KOPT-K1 (cell line): Measurements from ENCODE around the gene EEPD1.
"Not testable (repeated sequence)": the region's sequence is repeated elsewhere in the genome, so short reads cannot be mapped to it uniquely, and the experiment has no call there.

Source experiments
- H3K27ac ChIP-seq: fragments of 200-600 bp; sonication (generic); 2 replicates; pipeline ENCODE4 v1.5.1; 2016; ENCODE audit warnings: antibody characterized with exemption, mild to moderate bottlenecking, low read depth, low read length; ENCODE audit not compliant: poor library complexity, severe bottlenecking
- H3K36me3 ChIP-seq: fragments of 200-600 bp; sonication (generic); 2 replicates; pipeline ENCODE4 v1.5.1; 2017; ENCODE audit warnings: antibody characterized with exemption, mild to moderate bottlenecking, low read length, moderate library complexity; ENCODE audit not compliant: insufficient read depth
- H3K9me3 ChIP-seq: fragments of 200-600 bp; sonication (generic); 2 replicates; pipeline ENCODE4 v1.5.1; 2017; ENCODE audit warnings: antibody characterized with exemption, low read length, mild to moderate bottlenecking; ENCODE audit not compliant: insufficient read depth, poor library complexity, severe bottlenecking

EEPD1 gene

DNA sequence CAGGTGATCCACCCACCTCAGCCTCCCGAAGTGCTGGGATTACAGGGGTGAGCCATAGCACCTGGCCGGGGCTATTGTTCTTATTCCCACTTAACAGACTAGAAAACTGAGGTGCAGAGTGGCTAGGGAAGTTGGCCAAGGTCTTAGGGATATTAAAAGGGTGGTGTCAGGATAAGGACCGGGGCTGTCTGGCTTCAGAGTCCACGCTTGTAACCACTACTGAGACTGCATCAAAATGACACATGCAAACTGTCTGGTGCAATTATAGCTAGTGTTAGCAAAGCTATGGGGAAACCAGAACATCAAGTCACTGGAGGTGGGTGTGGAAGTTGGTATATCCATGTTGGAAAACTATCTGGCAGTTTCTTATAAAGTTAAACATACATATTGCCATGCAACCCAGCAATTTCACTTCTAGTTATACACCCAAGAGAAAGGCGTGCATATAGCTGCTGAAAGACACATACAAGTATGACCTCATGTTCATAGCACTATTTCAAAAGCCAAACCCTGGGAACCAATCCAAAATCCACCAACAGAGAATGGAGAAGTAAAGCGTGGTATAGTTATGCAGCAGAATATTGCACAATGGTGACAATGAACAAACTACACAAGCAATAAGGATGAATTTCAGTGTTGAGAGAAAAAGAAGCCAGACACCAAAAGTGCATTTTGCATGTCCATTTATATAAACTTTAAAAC lies 33.9 kb upstream of the EEPD1 start:
- no peaks in the 10 kb centered on the region for H3K36me3 ChIP-seq
- H3K9me3 ChIP-seq = peaks cover 13% of the 10 kb centered on the region
- no peak overlapping the region for H3K27ac ChIP-seq

DNA sequence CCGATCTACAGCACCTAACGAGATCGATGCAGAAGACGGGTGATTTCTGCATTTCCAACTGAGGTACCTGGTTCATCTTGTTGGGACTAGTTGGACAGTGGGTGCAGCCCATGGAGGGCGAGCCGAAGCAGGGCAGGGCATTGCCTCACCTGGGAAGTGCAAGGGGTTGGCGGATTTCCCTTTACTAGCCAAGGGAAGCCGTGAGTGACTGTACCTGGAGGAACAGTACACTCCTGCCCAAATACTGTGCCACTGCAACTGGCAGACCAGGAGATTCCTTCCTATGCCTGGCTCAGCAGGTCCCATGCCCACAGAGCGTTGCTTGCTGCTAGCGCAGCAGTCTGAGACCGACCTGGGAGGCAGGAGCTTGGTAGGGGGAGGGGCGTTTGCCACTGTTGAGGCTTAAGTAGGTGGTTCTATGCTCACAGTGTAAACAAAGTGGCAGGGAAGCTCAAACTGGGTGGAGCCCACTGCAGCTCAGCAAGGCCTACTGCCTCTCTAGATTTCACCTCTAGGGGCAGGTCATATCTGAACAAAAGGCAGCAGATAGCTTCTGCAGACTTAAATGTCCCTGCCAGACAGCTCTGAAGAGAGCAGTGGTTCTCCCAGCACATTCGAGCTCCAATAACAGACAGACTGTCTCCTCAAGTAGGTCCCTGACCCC lies 32.9 kb upstream of the EEPD1 start:
- H3K9me3 ChIP-seq = peaks cover 13% of the 10 kb centered on the region
- H3K36me3 ChIP-seq, H3K27ac ChIP-seq: not testable (repeated sequence)

DNA sequence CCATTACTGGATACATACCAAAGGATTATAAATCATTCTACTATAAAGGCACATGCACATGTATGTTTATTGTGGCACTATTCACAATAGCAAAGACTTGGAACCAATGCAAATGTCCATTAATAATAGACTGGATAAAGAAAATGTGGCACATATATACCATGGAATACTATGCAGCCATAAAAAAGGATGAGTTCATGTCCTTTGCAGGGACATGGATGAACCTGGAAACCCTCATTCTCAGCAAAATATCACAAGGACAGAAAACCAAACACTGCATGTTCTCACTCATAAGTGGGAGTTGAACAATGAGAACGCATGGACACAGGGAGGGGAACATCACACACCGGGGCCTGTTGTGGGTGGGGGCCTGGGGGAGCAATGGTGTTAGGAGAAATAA lies 27.4 kb upstream of the EEPD1 start:
- H3K27ac ChIP-seq, H3K36me3 ChIP-seq: not testable (repeated sequence)
- peaks cover 13% of the 10 kb centered on the region for H3K9me3 ChIP-seq

DNA sequence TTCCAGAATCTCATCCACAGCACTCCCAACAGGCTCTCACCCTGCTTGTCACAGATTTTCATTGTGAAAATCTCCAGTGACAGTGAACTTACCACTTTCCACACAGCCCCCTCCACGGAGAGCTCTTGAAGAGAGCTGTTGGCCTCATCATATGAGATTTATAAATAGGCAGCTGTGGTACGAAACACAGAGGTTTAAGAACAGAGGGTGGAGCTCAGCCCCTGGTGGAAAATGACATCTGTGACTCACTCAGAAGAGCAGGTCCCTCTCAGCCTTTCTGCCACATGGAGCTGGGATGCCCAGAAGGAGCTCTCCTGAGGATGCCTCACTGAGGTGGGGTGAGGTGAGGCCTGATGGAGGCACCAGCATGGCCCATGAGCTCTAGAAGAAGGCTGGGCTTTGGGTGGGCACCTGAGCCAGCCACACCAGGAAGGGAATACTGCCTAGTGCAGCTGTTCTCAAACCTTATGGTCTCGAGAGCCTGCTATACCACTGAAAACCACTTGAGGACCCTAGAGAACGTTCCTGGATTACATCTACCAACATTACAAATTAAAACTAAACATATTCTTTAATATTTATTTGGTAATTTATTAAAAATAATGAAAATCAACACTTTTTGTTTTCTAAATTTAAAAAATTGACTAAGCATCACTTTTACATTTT lies 25.8 kb upstream of the EEPD1 start:
- Histone ChIP-seq H3K36me3 (no peaks in the 10 kb centered on the region), H3K27ac (no peak overlapping the region), H3K9me3 (peaks cover 2% of the 10 kb centered on the region)

DNA sequence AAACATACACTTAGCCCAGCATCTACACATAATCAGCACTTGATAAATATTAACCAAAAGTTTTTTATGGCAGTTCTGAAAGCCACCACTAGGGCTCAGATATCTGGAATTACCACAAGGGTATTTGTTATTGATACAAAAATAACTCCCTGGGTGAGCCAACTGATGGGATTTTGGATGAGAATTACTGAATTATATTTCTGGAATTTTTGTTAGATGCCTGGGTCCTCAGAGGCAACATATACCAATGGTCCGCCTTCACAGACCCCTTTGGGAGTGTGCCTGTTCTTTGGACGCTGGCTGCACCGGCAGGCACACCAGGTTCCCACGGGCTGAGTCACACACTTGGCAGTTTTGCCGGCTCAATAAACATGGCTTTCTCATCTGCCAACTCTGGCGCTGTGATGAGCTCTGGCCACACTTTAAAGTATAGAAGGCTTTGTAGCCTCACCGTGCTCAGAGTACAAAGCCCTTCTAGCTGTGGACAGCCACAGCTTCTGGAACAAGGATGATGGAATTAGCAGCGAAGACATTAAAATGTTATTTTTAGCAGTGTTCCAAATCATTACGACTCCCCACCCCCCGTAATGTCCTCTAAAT lies 24.5 kb upstream of the EEPD1 start:
- Histone ChIP-seq H3K36me3 (no peaks in the 10 kb centered on the region), H3K27ac (no peak overlapping the region), H3K9me3 (no peaks in the 10 kb centered on the region)

DNA sequence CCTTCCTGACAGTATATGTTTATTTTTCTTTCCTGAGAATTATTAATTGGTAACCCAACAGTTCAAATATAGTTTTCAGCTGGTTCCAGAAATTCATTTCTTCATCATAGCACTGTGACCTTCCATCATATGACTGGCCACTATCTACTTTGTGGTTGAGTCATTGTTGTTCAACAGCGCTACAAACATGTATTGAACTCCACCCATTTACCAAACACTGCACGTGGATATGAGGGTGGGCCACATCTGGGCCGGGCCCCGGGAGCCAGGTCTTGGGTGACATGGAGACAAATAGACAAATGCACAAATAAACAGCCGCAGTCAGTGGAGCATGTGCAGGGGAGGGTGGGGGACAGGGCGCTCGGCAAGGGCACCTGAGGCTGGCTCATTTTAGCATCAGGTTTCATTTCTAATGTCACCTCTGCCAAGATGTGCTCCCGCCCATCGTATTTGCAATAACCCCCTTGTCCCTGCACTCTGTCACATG lies 24.0 kb upstream of the EEPD1 start:
- Histone ChIP-seq H3K27ac (no peak overlapping the region), H3K9me3 (no peaks in the 10 kb centered on the region), H3K36me3 (no peaks in the 10 kb centered on the region)

DNA sequence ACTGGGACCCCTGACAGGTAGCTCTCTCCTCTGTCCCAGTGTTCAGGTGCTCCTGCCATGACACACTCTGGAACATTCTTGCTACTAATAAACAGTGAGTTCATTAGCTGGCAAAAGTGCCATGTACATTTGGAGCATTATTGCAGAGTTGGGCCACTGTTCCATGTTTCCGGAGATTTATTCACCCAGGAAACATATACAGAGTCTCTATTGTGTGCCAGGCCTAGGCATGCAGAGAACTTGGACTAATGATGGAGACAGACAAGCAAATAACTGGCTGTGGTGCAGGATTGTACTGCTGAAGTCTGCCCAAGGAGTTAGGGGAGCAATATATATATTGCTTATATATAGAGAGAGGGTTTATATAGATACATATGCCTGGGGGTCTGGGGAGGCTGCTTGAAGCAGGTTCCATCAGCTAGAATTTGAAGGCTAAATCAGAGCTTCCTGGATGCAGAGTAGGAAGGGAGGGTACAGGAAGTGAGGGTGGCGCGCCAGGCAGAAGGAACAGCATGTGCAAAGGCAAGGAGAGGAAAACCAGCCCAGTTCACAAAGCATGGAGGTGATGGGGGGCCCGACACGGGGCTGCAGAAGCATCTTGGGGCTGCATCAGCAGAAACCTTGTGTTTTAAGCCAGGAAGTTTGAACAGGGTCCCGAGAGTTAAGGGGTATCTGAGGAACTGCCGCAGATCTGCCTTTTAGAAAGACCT lies 22.7 kb upstream of the EEPD1 start:
- Histone ChIP-seq H3K27ac (no peak overlapping the region), H3K36me3 (no peaks in the 10 kb centered on the region), H3K9me3 (no peaks in the 10 kb centered on the region)

DNA sequence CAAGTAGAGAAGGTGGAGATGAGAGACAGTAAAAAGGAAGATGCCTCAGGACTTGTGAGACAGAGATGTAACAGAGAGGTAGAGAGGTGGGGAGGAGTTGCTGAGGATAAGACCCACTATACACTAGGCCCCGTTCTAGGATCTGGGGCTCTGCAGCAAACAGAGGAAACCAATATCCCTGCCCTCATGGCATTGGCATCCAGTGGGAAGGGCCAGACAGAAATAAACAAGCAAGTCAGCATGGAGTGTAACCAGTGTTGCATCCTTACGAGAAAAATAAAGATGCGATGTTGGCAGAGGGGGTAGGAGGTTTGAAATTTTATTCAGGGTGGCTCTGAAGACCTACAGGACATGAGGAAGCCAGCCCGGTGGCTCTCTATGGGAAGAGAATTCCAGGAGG lies 22.0 kb upstream of the EEPD1 start:
- H3K36me3 ChIP-seq = no peaks in the 10 kb centered on the region
- no peaks in the 10 kb centered on the region for H3K9me3 ChIP-seq
- H3K27ac ChIP-seq = no peak overlapping the region

DNA sequence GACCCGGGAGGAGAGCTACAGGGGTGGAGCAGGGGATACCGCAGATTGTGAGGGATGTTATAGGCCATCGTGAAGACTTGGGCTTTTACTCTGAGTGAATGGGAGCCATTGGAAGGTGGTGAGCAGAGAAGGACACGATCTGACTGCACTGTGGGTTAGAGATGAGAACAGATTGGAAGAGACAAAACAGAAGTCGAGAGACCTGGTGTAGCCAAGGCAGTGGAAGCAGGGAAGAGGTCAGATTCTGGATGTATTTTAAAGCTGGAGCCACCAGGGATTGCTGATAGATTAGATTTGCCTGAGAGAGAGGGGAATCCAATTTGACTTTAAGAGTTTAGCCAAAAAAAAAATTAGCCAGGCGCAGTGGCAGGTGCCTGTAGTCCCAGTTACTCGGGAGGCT lies 21.6 kb upstream of the EEPD1 start:
- Histone ChIP-seq H3K9me3 (no peaks in the 10 kb centered on the region), H3K36me3 (no peaks in the 10 kb centered on the region), H3K27ac (no peak overlapping the region)

DNA sequence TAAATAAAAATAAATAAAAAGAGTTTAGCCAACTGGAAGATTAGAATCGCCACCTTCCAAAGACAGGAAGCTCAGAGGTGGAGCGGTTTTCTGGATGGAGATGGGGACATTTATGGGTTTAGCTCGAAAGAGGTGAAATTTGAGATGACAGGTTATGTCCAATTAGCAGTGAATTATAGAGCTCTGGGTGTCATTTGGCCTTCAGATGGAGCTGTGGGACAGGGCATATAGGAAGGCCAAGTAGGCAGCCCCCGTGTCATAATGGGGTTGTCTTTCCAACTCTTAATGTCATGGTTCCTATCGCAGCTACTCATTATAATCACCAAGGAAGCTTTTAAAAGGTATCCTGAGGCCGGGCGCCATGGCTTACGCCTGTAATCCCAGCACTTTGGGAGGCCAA lies 21.0 kb upstream of the EEPD1 start:
- H3K36me3 ChIP-seq = no peaks in the 10 kb centered on the region
- no peaks in the 10 kb centered on the region for H3K9me3 ChIP-seq

DNA sequence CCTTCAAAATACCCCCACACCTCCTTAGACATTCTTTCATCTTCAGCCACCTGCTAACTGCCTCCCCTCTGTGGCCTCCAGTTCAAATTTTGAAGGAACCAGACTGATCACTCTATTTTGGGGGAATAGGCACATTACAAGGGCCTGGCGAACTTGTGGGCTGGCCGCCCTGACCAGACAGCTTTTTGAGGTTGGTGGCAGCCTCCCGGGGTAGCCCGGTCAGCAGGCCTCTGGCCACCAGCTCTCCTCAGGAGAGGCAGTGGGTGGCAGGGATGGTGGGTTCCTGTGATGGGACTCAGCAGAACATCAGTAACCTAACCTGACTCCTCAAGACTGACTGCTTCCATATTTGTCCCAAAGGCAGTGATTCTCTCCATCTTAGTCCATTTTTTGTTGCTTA lies 17.4 kb upstream of the EEPD1 start:
- H3K27ac ChIP-seq = no peak overlapping the region
- H3K9me3 ChIP-seq = no peaks in the 10 kb centered on the region
- H3K36me3 ChIP-seq = no peaks in the 10 kb centered on the region

More for the DNA sequence above, 21.0 kb upstream of the EEPD1 start:
- no peak overlapping the region for H3K27ac ChIP-seq

DNA sequence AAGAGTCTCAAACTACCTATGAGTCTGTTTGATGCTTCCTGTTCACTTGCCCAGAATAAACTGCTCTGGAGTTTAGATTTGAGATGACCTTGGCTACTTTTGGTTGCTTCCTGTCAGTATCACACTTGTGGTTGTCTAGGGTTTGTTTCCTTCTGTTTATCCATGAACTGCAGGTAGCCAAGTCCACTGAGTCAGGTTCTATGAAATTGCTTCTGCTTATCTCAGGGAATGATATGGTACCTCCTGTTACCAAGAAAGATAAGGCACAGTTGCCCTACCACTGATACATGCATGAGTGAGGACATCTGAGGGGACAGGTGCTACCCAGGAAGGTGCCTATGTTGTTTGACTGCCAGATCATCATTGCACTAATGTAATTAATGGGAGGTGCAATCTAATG lies 15.8 kb upstream of the EEPD1 start:
- H3K9me3 ChIP-seq = no peaks in the 10 kb centered on the region
- H3K27ac ChIP-seq = no peak overlapping the region
- no peaks in the 10 kb centered on the region for H3K36me3 ChIP-seq

DNA sequence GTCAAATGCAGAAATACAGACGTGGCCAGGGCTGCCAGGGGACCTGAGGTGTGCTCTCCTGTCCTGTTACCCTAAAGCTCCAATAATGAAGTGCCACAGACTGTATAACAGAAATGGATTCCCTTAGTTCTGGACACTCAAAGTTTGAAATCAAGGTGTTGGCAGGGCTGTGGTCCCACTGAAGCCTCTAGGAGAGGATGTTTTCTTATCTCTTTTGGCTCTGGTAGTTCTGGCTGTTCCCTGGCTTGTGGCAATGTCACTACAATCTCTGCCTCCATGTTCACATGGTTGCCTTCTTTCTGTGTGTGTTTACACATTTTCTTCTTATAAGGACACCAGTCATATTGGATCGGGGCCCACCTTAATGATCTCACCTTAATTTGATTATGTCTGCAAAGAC lies 15.3 kb upstream of the EEPD1 start:
- H3K9me3 ChIP-seq = no peaks in the 10 kb centered on the region
- no peaks in the 10 kb centered on the region for H3K36me3 ChIP-seq
- H3K27ac ChIP-seq = no peak overlapping the region

DNA sequence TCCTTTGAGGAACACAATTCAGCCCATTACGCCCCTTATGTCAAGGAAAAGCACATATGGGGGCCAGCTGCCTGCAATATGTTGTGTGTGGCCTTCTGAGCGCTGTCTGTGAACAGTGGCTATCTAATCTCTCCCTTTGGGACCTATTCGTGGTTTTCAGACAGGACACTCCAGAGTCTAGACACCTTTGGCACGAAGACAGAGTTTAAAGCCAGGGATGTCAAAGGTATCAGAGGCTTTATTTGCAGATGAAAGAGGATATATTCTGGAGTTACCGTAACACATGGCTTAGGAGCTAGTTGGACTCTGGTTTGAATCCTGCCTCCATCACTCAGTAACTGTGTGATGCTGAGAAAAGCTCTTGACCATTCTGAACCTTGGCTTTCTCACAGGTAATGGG lies 14.8 kb upstream of the EEPD1 start:
- Histone ChIP-seq H3K27ac (no peak overlapping the region), H3K9me3 (no peaks in the 10 kb centered on the region), H3K36me3 (no peaks in the 10 kb centered on the region)

DNA sequence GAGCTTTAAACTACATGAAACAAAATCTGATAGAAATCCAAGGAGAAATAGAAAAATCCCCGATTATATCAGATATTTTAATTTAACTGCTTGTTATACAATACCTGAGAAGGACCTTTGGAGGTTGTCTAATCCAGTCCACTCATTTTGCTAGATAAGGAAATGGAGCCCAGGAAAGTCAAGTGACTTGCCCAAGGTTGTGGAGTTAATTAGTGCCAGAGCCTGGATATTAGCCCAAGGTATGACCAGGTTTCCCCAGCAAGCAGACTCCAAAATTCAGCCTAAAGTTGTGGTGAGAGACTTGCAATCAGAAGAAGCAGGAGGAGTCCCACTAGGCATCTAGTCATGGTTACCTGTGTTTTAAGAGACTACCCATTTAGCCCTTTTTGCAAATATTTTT lies 11.7 kb upstream of the EEPD1 start:
- Histone ChIP-seq H3K36me3 (no peaks in the 10 kb centered on the region), H3K9me3 (no peaks in the 10 kb centered on the region), H3K27ac (no peak overlapping the region)
